H9 (cell line): Measurements from ENCODE around the gene S100A16. TPM values are rescaled to one million over a fixed set of nuclear protein-coding genes. Genes with fewer than 3 reads are reported as not detected.

Source experiments
- DNase-seq: peaks from one replicate; pipeline ENCODE4 v3.0.0-alpha.2; 2017
- H2AFZ ChIP-seq: one replicate; pipeline ENCODE4 v1.6.1; 2013; ENCODE audit warnings: mild to moderate bottlenecking, low read length, control low read depth, moderate library complexity
- H2AK5ac ChIP-seq: 2 replicates; pipeline ENCODE4 v1.6.1; 2013; ENCODE audit warnings: low read length, control low read depth, mixed read lengths; ENCODE audit not compliant: insufficient read length
- H2BK120ac ChIP-seq: one replicate; pipeline ENCODE4 v1.6.1; 2013; ENCODE audit warnings: low read depth, mild to moderate bottlenecking, low read length, control low read depth, inconsistent platforms; ENCODE audit not compliant: poor library complexity, severe bottlenecking
- H2BK12ac ChIP-seq: 2 replicates; pipeline ENCODE4 v1.6.1; 2013; ENCODE audit warnings: low read length, control low read depth, mixed read lengths, low read depth; ENCODE audit not compliant: insufficient read length
- H2BK15ac ChIP-seq: 2 replicates; pipeline ENCODE4 v1.6.1; 2013; ENCODE audit warnings: low read depth, low read length, control low read depth
- H2BK20ac ChIP-seq: one replicate; pipeline ENCODE4 v1.6.1; 2013; ENCODE audit warnings: low read depth, mild to moderate bottlenecking, low read length, control low read depth, inconsistent platforms; ENCODE audit not compliant: poor library complexity, severe bottlenecking
- H2BK5ac ChIP-seq: 2 replicates; pipeline ENCODE4 v1.6.1; 2013; ENCODE audit warnings: low read length, control low read depth, mixed read lengths; ENCODE audit not compliant: insufficient read length
- H3K14ac ChIP-seq: 2 replicates; pipeline ENCODE4 v1.6.1; 2013; ENCODE audit warnings: low read length, control low read depth; ENCODE audit not compliant: insufficient read depth
- H3K18ac ChIP-seq: 2 replicates; pipeline ENCODE4 v1.6.1; 2013; ENCODE audit warnings: low read depth, mild to moderate bottlenecking, mixed read lengths, low read length, control low read depth; ENCODE audit not compliant: insufficient read length
- H3K23ac ChIP-seq: 2 replicates; pipeline ENCODE4 v1.6.1; 2013; ENCODE audit warnings: low read length, control low read depth, mixed read lengths, low read depth; ENCODE audit not compliant: insufficient read length
- H3K23me2 ChIP-seq: 2 replicates; pipeline ENCODE4 v1.6.1; 2013; ENCODE audit warnings: low read depth, mild to moderate bottlenecking, mixed read lengths, low read length, control low read depth; ENCODE audit not compliant: insufficient read length, poor library complexity, severe bottlenecking
- H3K27ac ChIP-seq: 2 replicates; pipeline ENCODE4 v1.5.1; 2013; ENCODE audit warnings: low read length, control low read depth, mixed read lengths, low read depth; ENCODE audit not compliant: insufficient read length
- H3K27me3 ChIP-seq: 2 replicates; pipeline ENCODE4 v1.6.1; 2013; ENCODE audit warnings: low read length, control low read depth, inconsistent platforms; ENCODE audit not compliant: insufficient read depth
- H3K4ac ChIP-seq: 2 replicates; pipeline ENCODE4 v1.6.1; 2013; ENCODE audit warnings: low read depth, mild to moderate bottlenecking, control low read depth, inconsistent platforms, low read length, moderate library complexity
- H3K4me1 ChIP-seq: 2 replicates; pipeline ENCODE4 v1.6.1; 2013; ENCODE audit warnings: low read length, control low read depth, inconsistent platforms; ENCODE audit not compliant: insufficient read depth
- H3K4me2 ChIP-seq: 2 replicates; pipeline ENCODE4 v1.6.1; 2013; ENCODE audit warnings: low read length, control low read depth, mixed read lengths; ENCODE audit not compliant: insufficient read length, insufficient read depth
- H3K56ac ChIP-seq: 2 replicates; pipeline ENCODE4 v1.6.1; 2013; ENCODE audit warnings: low read depth, mild to moderate bottlenecking, mixed read lengths, low read length, control low read depth; ENCODE audit not compliant: insufficient read length
- H3K79me1 ChIP-seq: 2 replicates; pipeline ENCODE4 v1.6.1; 2013; ENCODE audit warnings: low read depth, mild to moderate bottlenecking, moderate library complexity, low read length, control low read depth, inconsistent platforms; ENCODE audit not compliant: insufficient read depth, poor library complexity, severe bottlenecking
- H3K79me2 ChIP-seq: 2 replicates; pipeline ENCODE4 v1.6.1; 2013; ENCODE audit warnings: low read length, control low read depth, inconsistent platforms; ENCODE audit not compliant: insufficient read depth
- H3K9ac ChIP-seq: 2 replicates; pipeline ENCODE4 v1.6.1; 2013; ENCODE audit warnings: low read length, control low read depth, mixed read lengths; ENCODE audit not compliant: insufficient read length; ENCODE audit errors: extremely low read depth
- H3K9me3 ChIP-seq: one replicate; pipeline ENCODE4 v1.6.1; 2013; ENCODE audit warnings: low read depth, low read length, inconsistent platforms; ENCODE audit not compliant: control insufficient read depth
- H3T11ph ChIP-seq: one replicate; pipeline ENCODE4 v1.6.1; 2013; ENCODE audit warnings: mild to moderate bottlenecking, low read length, control low read depth, inconsistent platforms
- H4K20me1 ChIP-seq: one replicate; pipeline ENCODE4 v1.6.1; 2013; ENCODE audit not compliant: control insufficient read depth, insufficient read length, insufficient read depth
- H4K5ac ChIP-seq: 2 replicates; pipeline ENCODE4 v1.6.1; 2013; ENCODE audit warnings: low read depth, mild to moderate bottlenecking, mixed read lengths, low read length, control low read depth; ENCODE audit not compliant: insufficient read length
- H4K8ac ChIP-seq: replicated peaks from 2 replicates; pipeline ENCODE4 v1.6.1; 2013; ENCODE audit warnings: low read length, control low read depth, mixed read lengths, low read depth; ENCODE audit not compliant: insufficient read length
- H4K91ac ChIP-seq: 2 replicates; pipeline ENCODE4 v1.6.1; 2013; ENCODE audit warnings: low read depth, mild to moderate bottlenecking, moderate library complexity, mixed read lengths, low read length, control low read depth; ENCODE audit not compliant: insufficient read length
- H3K27ac Mint-ChIP-seq, 3 experiments: 2 replicates in 2 of 3; 3 replicates in 1 of 3; pipeline ENCODE4 v1.8.0; 2020 to 2021; ENCODE audit warnings: mixed read lengths in 3 of 3, mild to moderate bottlenecking in 1 of 3, moderate library complexity in 1 of 3
- H3K27me3 Mint-ChIP-seq: 2 replicates; pipeline ENCODE4 v1.8.0; 2021; ENCODE audit warnings: low read depth, mild to moderate bottlenecking, moderate library complexity, mixed read lengths
- H3K36me3 Mint-ChIP-seq, 3 experiments: 2 replicates in 2 of 3; 3 replicates in 1 of 3; pipeline ENCODE4 v1.8.0; 2020 to 2021; ENCODE audit warnings: low read depth in 3 of 3, mixed read lengths in 3 of 3; ENCODE audit not compliant: insufficient read depth in 1 of 3
- H3K4me1 Mint-ChIP-seq, 2 experiments: 2 replicates each; pipeline ENCODE4 v1.8.0; 2020; ENCODE audit warnings: mixed read lengths in 2 of 2
- H3K4me3 Mint-ChIP-seq, 2 experiments: 2 replicates in 1 of 2; 3 replicates in 1 of 2; pipeline ENCODE4 v1.8.0; 2020 to 2021; ENCODE audit warnings: mild to moderate bottlenecking in 2 of 2, mixed read lengths in 2 of 2, moderate library complexity in 1 of 2
- H3K9me3 Mint-ChIP-seq, 2 experiments: 2 replicates in 1 of 2; 3 replicates in 1 of 2; pipeline ENCODE4 v1.8.0; 2020; ENCODE audit warnings: mild to moderate bottlenecking in 2 of 2, mixed read lengths in 2 of 2, moderate library complexity in 1 of 2
- WGBS: extraction: QIAGEN DNeasy Blood & Tissue Kit; methylation state at CpG from one replicate; pipeline ENCODE4 v1.1.7; 2013; ENCODE audit warnings: missing lambda C conversion rate, low lambda C conversion rate, mixed read lengths; ENCODE audit not compliant: insufficient read length; ENCODE audit errors: extremely low coverage; 5-methylcytosine and 5-hydroxymethylcytosine counted together
- total RNA-seq: library from RNA; stranded (reverse); gene quantifications from 2 replicates; pipeline ENCODE4 v1.2.1, GENCODE V29; 2021
- TF ChIP-seq, protein P1 (sequence below): fragments of 200-600 bp; sonication (generic); conservative IDR thresholded peaks from 3 replicates; pipeline ENCODE4 v1.8.0; 2021; ENCODE audit warnings: antibody characterized with exemption, mild to moderate bottlenecking

S100A16 gene
- total RNA-seq, 1 experiment from 2014 or later: 8.0 TPM

DNA sequence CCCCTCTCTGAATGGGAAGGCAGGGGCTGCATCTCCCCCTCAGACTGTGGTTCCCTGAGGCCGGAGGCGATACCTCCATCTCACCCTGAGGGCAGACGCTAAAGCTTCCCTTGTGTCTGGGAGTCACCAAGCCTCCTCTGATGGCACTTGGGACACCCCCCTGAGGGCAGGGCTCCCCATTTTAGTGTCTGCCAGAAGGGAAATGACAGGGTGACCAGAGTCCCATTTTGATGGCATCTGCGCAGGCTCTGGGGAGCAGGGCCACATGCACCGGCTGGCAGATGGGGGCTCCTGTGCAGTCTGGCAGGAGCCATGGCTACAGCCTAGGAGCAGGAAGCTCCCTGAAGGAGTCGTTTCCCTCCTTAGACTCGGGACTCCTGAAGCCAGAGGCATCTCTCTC is 48.9 kb downstream of the S100A16 start:
- no peak overlapping the region for H3T11ph ChIP-seq
- no peak overlapping the region for H3K4me2 ChIP-seq
- TF ChIP-seq, protein P1, sequence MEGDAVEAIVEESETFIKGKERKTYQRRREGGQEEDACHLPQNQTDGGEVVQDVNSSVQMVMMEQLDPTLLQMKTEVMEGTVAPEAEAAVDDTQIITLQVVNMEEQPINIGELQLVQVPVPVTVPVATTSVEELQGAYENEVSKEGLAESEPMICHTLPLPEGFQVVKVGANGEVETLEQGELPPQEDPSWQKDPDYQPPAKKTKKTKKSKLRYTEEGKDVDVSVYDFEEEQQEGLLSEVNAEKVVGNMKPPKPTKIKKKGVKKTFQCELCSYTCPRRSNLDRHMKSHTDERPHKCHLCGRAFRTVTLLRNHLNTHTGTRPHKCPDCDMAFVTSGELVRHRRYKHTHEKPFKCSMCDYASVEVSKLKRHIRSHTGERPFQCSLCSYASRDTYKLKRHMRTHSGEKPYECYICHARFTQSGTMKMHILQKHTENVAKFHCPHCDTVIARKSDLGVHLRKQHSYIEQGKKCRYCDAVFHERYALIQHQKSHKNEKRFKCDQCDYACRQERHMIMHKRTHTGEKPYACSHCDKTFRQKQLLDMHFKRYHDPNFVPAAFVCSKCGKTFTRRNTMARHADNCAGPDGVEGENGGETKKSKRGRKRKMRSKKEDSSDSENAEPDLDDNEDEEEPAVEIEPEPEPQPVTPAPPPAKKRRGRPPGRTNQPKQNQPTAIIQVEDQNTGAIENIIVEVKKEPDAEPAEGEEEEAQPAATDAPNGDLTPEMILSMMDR: no peak
- H3K27ac Mint-ChIP-seq: no peak overlapping the region
- peaks cover 6% of the 10 kb centered on the region for H3K27me3 Mint-ChIP-seq
- no peak overlapping the region for H4K5ac ChIP-seq
- no peaks in the 10 kb centered on the region for H3K36me3 Mint-ChIP-seq
- no peak overlapping the region for H2AK5ac ChIP-seq
- peak; percentile 27 for DNase-seq
- H2AFZ ChIP-seq: no peak overlapping the region
- no peak overlapping the region for H2BK120ac ChIP-seq
- no peak overlapping the region for H3K4ac ChIP-seq
- no peak overlapping the region for H2BK20ac ChIP-seq
- H2BK15ac ChIP-seq: no peak overlapping the region
- H3K27me3 ChIP-seq: no peaks in the 10 kb centered on the region
- peaks cover 31 to 33% of the 10 kb centered on the region in 2 experiments for H3K4me1 Mint-ChIP-seq
- no peak overlapping the region for H4K91ac ChIP-seq
- H3K79me1 ChIP-seq: no peaks in the 10 kb centered on the region
- peaks cover 7% of the 10 kb centered on the region; the same call in 1 of the 2 replicates for H3K4me1 ChIP-seq
- H2BK12ac ChIP-seq: no peak overlapping the region
- H4K8ac ChIP-seq: no peak overlapping the region
- H3K4me3 Mint-ChIP-seq: no peak overlapping the region
- no peak overlapping the region for H3K18ac ChIP-seq
- no peak overlapping the region for H3K27ac ChIP-seq
- peak overlapping the region; percentile 13; the same call in 1 of the 2 replicates for H3K14ac ChIP-seq
- no CpG with 5 or more reads among the region's 7 CpGs for WGBS
- H4K20me1 ChIP-seq: peaks cover 3% of the 10 kb centered on the region
- H3K9me3 ChIP-seq: no peaks in the 10 kb centered on the region
- no peak overlapping the region for H3K9ac ChIP-seq
- no peak overlapping the region for H2BK5ac ChIP-seq
- H3K56ac ChIP-seq: no peak overlapping the region
- H3K23ac ChIP-seq: no peak overlapping the region
- H3K23me2 ChIP-seq: no peaks in the 10 kb centered on the region
- no peaks in the 10 kb centered on the region for H3K79me2 ChIP-seq
- no peaks in the 10 kb centered on the region for H3K9me3 Mint-ChIP-seq
